Activated T-helper 9 cell treated with anti-CD3 and anti-CD28 coated beads, Interleukin-2, amount 50 U/mL, for 16 hours (primary cell): ENCODE data around the gene ZC3H12D.
A peak's percentile ranks its signal among the peaks of the same experiment; 100 is the strongest.

Experiments used
- DNase-seq: peaks from one replicate; pipeline ENCODE4 v3.0.0-alpha.2; 2020; ENCODE audit warnings: low read depth

The ZC3H12D gene

DNA sequence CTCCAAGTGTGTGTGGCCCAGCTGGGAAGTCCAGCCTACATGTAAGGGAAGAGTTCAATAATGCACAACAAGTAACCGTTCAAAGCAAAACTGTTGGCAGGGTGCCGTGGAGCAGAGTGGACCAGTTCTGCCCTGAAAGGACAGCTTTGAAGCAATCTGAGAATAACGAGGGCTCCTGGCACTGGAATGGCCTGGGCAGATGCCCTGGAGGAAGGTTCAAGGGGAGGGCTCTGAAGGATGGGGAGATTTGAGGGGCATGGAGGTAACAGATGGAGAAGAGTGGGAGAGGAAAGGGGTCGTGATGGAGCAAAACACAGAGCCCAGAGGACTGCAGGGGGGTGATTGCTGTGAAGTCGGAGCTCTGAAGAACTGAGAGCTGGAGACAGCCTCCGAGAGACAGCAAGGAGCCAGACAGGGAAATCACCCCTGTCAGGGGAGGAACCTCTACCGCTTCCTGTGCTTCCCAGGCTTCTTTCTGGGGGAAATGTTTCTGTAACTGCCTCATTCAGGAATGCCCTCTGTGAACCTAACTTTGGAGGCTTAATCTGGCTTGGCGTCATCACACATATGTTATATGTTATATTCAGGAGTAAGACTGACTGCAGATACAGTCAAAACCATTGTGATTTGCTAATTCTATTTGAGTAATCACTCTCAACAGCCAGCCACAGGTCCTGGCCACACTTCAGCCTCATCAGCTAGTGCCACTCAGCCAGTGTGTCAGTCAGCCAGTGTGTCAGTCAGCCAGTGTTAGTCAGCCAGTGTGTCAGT lies 41.2 kb downstream of the ZC3H12D start:
- no peak for DNase-seq

DNA sequence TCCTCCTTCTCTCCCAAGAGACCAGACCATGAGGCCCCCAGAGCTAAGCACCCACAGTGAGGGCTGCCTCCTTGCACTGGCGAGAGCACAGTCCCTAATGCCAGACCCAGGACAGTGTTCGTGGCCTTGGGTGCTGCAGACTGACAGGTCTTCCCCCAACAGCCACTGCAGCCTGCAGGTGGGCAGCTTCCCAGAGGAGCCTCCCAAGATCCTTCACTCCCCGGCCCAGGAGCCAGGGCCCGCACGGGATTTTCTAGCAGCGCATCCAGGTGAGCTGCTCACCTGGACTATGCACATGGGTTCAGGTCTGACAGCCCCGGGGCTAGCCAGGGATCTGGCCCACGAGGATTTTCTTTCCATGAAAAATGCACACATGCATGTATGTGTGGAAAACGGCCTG lies 43.1 kb downstream of the ZC3H12D start:
- no peak for DNase-seq

DNA sequence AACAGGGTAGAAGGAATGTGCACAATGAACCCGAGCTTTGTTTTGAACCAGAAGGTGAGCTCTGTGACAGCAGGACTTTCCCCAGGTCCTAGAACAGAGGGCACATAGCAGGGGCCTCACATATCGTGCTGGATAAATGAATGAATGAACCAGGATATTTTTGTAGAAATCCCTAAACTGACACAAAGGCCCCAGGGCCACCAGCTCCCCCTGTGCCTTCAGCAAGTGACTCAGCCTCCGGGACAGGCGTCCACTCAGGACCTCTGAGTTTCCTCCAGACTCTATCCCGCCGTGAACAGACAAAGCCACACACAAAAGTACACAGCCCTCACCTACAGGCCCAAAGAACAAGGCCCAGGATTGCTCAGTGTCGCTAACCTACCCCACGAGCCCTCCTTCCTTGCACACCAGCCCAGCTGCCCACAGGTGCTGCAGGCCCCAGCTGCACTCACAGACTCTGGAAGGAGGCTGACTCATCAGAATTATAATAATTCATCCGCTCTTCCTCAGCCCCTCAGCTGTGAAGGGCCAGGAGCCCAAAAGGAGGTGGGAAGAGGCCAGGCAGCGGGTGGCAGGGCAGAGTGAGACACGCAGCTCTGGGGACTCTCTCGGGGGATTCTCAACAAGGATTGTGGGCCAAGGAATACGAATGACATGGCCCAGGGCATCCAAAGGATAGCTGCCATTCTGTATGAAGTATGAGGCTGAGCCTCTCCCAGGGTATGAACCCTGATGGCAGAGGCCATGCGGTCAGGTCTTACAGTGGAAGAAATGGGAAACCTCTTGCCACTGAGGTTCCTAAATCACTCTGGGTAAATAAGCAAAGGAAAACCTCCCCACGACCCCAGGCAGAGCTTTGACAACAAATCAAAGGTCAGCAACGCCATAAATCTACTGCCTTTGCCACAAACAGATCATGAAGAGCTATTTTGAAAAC lies 43.8 kb downstream of the ZC3H12D start:
- DNase-seq: no peak

DNA sequence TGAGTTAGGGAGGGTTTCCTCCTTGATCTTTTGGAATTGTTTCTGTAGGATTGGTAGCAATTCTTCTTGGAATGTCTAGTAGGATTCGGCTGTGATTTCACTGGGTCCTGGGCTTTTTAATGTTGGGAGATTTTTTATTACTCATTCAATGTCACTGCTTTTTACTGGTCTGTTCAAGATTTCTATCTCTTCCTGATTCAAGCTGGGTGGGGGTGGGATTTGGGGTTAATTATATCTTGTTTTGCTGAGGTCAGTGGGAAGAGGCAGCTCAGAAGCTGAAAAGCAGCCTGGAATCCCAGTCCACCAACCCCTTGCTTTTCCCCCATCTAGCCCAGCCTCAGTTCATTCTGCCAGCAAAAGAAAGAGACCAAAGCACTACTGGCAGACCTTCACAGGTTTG lies 45.2 kb downstream of the ZC3H12D start:
- no peak for DNase-seq

DNA sequence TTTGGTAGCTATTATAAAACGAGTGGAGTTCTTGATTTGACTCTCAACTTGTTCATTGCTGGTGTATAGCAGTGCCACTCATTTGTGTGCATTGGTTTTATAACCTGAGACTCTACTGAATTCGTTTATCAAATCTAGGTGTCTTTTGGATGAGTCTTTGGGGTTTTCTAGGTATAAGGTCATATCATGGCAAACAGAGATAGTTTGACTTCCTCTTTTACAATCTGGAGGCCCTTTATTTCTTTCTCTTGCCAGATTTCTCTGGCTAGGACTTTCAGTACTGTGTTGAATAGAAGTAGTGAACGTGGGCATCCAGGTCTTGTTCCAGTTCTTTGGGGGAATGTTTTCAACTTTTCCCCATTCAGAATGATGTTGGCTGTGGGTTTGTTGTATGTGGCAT lies 46.0 kb downstream of the ZC3H12D start:
- no peak for DNase-seq

DNA sequence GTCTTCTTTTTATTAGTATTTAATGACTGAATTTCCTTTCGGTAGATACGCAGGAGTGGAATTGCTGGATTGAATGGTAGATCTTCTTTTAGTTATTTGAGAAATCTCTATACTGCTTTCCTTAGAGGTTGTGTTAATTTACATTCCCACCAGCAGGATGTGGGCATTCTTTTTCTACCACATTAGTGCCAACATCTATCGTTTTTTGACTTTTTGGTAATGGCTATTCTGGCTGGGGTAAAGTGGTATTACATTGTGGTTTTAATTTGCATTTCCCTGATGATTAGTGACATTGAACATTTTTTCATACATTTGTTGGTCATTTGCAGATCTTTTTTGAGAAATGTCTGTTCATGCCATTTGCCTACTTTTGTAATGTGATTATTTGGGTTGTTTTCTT lies 47.6 kb downstream of the ZC3H12D start:
- DNase-seq: no peak

DNA sequence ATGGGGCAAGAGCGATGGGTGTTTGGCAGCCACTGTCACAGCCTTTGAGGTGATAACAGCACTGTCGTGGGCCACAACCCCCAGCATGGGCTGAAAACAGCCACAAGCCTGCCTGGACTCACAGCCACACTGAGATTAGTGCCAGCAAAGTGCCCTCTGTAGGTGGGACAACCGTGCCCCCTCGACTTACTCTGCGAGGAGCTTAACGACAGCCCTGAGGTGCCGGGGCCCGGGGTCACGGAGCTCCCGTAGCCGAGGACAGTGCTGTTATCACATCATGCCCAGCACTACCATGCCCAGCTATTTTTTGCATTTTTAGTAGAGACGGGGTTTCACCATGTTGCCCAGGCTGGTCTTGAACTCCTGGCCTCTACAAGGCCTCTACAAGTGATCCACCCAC lies 48.2 kb downstream of the ZC3H12D start:
- DNase-seq: no peak

DNA sequence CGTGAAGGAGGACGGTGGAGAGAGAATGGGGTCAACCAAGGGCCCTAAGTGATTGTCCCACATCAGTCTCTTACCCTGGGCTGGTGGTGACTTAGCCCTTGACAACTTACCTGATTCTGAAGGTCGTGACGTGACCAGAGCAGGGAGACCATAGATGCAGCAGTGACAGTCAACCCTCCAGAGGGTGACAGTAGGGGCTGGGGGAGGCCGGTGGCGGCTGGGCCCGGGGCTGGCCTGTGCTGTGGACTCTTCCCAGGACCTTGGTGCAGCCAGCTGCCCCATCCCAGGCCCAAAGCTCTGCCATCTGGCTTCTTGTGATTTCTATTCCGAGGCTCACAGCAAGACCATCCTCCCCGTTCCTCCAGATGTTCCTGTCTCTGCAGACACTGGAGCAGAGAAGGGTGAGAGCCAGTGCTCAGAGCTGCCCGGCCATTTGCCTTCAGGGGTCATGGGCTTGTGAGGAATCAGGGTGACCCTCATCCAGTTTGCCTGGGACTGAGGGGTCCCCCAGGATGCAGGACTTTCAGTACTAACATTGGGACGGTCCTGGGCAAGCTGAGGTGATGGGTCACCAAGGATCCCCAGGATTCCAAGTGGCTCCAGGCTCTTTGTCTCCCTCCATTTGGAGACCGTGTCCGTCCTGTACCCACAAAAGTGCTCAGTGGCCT lies 48.8 kb downstream of the ZC3H12D start:
- DNase-seq: no peak

DNA sequence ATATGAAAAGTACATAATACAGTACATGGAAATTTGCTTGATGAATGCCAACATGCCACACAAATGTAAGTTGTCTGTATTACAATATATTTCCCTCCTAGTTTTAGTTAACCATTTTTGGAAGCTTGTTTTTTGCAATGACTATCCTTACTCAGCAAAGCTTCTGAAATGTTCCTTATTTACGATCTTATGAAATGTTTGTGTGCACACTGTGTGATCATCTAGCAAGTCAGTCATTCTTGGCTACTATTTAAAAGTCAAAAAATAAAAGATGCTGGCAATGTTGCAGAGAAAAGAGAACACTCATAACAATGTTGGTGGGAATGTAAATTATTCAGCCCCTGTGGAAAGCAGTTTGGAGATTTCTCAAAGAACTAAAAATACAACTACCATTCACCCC lies 50.9 kb downstream of the ZC3H12D start:
- no peak for DNase-seq

DNA sequence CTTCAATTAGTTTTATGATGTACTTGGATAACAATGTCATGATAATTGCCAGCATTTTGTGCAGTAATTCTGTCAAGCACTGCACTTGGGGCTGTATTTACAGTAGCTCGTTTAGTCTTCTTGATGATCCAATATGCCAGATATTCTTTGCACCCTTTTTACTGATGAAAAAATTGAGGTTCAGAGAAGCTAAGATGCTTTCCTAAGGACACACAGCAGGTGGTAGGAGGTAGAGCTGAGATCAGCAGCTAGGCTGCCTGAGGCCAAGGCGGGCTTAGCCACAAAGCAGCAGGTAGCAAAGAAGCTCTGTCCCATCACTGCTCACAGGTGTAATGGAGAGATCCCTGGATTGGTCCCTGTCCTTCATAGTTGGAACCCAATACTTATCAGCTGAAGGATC lies 51.4 kb downstream of the ZC3H12D start:
- no peak for DNase-seq

DNA sequence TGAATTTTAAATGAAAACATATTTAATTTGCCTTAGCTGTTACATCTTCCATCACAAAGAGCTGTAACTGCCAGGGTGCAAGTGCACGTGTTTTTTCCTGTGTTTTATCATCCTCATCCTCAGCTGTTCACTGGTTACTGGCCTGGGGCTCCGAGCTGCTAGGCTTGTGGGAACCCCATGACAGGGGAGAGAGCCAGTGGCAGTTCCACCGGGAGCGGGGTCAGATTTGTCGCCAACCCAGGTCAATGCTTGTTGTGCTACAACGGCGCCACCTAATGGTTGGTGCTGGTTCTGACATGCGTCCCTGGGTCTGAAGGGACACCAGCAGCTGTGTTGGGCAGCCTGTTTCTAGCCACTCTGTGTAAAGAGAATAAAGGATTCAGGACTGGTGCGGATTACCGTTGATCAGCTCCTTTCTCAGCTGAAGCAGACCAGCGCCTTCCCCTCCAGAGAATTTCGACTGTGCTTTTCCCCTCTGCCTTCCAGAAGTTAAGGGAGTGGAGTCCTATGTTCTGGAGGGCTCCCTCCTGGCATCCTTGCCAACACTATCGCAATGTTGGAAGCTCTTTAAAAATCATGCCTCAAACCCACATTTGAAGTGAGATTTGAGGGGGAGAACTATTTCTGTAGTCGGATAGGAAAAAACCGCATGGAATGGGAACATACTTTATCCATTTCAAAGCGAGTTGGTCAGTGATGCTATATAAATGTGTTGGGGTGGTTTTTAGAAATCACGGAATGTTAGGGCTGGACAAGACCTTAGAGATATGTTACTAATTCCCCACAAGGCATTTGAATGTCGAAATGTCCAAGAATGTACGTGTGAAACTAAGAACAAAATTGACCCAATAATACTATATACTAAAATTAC lies 52.7 kb downstream of the ZC3H12D start:
- peak; percentile 79 for DNase-seq

DNA sequence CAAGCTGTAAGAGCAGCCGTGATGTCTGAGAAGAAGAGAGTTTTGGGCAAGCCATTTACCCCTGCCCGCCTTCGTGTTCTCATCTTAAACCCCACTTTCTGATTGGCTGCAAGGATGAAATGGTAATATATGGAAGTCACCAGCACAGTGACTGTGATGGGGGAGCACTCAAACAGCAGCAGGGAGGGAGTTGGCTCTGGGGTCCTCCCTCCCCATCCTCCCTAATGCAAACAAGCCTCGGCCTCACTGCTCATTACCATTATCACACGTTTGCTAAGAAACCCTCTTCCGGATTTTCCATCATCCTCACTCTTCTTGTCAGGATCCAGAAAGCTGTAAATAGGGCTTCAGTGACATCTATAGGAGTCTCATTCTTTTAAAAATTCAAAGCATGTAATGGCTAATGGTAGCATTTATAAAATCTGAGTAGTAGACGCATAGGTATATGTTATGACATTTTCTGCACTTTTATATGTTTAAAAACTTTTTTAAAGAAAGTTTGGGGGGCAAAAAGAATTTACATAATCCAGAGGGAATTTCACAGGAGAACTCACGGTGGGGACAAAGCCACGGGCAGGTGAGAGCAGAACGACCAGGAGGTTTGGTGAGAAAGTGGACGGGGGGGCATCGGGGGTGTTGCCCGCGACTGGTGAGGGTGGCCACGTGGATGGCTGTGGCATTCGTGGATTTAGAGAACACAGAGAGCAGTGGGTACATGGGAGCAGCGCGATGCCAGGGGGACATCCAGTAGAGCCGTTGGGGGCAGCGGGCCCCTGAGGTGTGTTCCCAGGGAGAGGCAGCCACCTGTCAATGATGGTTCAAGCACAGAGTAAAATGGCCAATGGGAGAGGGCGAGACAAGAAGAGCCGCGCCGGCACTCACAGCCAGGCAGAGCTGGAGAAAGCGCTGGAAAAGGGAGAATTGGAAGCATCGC lies 55.1 kb downstream of the ZC3H12D start:
- no peak for DNase-seq

DNA sequence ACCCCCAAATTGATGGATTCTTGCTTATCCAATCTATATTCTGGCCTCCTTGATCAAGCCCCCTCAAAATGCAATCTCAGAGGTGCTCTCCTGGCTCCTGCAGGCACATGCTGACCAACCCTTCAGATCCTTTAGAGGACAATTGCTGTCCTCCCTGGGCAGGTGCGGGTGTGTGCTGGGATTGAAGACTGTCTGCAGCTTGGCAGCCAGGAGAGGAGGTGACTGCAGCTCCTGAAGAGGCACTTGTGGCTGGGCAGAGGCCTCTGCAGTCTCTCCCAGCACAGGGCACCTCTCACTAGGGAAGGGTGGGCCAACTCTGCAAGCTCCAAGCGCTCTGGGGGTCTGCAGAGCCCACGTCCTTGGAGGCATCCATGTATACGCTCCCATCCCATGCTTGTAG lies 56.2 kb downstream of the ZC3H12D start:
- DNase-seq: no peak

DNA sequence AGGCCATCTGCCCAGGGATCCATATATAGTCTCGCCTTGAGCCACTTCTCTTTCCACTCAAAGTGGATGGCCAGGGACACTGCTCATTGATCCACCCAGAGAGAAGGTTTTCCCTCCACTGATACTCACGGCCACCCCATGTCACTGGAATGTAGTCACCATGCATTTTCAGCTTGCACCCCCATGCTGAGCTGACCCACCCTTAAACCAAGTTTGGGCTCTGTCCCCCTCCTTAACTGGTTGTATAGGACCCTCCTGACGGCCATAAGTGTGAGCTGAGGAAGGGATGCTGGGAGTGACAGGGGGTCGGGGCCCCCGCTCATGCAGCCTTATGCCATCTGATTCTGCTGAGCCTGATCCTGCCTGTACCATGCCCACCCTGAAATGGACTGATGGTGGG lies 59.1 kb downstream of the ZC3H12D start:
- no peak for DNase-seq

DNA sequence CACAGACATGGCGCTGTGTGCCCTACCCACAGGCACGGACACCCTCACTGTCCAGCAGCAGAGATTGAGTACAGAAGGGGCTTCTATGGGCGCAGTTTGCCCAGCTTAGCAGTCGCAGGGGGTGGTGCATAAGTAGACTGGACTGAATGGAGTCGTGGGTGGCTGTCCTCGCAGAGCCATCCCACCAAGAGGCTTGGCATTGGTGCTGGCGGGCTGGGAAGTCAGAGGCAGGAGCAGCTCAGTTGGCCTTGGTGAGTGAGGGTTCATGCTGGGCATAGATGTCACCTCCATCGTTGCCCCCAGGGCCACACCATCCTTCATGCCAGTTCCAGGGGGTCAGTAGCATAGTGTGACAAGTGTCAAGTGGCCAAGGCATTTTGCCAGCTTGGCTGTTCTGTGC lies 59.6 kb downstream of the ZC3H12D start:
- no peak for DNase-seq

DNA sequence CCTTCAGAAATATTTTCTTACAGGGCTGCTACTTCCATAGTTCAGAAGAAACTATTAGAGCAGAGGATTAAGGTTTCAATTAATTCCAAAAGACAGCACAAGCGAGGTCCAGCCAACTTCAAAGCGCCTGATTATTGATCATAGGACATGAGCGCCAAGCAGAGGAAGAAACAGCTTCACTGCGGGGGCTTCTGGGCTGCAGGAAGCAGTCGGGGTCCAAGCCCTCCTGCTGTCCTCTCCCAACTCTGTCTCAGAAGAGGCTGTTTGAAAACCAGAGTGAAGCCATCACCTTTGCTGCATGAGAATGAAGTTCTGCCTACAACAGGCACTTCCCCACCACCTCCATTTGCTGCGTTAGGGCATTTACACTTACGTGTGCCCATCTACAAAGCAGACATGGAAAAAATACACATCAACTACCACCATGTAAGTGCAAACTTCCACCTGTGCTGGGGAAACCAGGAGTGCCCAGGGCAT lies 60.8 kb downstream of the ZC3H12D start:
- DNase-seq: no peak

DNA sequence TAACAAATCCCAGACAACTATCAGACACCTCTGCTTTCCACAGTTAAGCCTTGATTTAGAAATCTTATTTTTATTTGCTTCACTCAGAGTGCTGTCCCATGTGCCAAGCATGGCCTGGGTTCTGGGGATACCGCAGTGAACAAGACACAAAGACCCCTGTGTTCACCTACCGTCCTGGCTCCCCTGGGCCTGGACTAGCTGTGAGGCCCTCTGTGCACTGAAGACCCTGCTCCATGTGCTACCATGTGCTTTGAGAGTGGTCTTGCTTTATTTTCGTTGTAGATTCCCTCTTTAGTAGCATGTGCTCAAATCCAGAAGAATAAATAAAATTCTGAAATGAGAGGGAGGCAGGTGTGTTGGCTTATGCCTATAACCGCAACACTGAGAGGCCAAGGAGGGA lies 62.2 kb downstream of the ZC3H12D start:
- DNase-seq: no peak

DNA sequence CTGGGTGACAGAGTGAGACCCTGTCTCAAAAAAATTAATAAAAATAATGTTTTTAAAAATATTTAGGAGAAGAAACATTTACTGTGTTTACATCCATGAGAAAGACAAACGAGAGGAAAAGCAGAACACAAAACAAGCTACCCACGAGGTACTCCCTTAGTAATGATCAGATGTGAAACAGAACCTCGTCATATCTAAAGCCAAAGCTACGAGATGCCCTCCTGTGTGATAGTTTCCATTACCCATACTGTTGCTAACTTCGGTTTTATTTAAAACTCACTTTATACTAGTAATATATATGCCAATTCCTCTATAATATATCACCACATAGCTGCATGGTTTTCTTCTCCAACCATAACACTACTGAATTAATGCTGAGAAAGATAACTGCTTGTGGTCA lies 63.7 kb downstream of the ZC3H12D start:
- DNase-seq: no peak

DNA sequence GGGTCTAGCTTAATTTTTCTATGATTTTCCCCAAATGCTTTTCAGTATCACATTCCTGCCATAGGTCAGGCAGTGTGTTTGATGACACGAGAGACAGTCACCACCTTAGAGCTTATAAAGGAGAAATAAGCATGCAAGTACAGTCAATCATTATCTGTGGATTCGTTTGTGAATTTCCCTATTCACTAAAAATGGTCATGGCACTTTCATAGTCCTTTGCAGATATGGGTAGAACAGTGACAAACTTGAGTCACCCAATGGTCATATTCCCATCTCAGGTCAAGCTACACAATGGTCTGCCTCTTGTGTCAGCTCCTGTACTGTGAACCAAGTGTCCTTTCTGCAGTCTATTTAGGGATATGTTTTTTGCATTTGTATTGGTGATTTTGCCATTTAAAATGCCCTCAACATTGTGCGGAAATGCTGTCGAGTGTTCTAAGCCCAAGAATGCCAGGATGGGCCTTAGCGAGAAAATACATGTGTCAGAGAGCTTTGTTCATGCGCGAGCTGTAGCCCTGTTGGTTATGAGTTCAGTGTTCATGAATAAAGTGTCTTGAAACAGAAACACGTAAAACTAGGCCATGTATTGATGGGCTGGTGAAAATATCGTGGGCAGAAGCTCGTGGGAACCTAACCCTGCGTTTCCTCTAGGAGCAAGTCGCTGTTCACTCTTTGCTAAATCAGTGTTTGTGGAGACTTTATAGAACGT lies 65.0 kb downstream of the ZC3H12D start:
- no peak for DNase-seq

DNA sequence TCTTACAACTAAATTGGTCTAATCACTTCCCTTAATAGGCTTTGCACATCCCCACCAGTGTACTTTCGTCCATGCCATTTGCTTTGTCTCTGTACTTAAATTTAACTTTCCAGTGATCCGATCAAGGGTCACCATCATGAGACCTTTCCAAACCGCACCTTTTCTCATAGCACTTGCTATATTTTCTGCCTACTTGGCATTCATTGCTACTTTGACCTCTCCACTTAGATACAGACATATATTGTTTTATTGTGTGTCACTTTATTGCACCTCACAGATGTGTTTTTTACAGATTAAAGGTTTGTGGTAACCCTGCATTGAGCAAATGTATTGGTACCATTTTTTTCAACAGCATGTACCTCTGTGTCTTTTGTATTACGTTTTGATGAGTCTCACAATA lies 70.0 kb downstream of the ZC3H12D start:
- DNase-seq: no peak
